GM21723 (cell line): ENCODE results near the gene IRF2.

Source experiments
- ATAC-seq: cut with Tn5 transposase; IDR thresholded peaks from one replicate; pipeline ENCODE4 v1.9.1; 2021; ENCODE audit warnings: mild to moderate bottlenecking, moderate library complexity; ENCODE audit not compliant: unreplicated experiment

IRF2 gene

GRCh38 chr4:184475096-184475461 lies 729 bp upstream of the IRF2 start:
- peak; percentile 10 for ATAC-seq

- peak; percentile 0 for ATAC-seq
Observed at GRCh38 chr4:184473499-184474262, 669 bp downstream of the IRF2 start.

DNA sequence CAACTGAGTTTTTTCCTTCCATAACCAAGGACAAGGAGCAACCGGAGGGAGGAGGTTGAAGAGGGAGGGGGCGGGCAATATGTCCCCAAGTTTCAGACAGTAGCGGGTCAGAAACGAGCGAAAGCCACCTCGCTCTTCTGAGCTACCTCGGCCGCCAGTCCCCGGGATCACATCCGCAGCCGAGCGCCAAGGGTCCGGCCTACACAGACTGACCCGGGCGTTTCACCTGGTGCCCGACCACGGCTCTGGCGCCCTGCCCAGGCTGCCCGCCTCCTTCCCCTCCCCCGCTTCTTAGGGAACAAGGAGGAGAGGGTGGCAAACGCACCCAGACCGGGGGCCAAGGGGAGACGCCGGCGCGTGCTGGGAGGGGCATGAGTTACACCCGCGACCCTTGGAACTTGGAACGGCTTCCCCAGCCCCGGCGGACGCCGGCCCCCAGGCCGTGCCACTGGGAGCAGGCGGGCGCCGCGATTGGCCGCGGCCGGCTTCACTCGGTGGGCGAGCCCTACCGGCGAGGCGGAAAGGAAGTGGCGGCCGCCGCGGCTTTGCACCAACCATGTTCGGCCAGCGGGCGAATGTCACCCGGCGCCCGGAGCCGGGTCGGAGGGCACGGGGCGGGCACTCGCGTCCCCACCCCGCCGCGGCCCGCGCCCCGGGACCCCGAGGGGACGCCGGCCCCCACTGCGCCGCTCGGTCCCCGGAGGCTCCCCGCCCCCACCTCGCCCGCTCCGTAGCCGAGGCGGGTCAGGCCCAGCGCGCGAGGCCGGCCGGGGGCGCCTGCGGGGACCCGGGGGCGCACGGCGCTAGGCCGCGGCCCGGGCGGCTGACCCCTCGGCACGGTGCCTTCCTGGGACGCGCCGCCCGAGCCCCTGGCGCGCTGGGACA lies 1.5 kb downstream of the IRF2 start:
- ATAC-seq: peak; percentile 23

- peak; percentile 12 for ATAC-seq
Observed at GRCh38 chr4:184471881-184472613, 2.3 kb downstream of the IRF2 start.

DNA sequence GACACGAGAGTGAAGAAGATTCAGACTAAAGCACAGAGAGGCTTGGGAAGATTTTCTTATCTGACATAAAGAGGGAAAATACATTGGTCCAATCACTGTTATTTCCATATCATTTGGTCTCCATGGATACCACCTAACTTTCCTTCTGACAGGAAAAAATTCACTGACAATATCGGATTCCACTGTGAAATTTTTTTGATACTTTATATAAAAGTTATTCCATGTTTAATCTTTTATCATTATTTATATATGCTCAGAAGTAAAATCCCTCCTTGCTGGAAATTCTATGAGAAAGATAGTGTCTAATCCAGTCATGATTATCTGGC lies 3.6 kb downstream of the IRF2 start:
- ATAC-seq: no peak

DNA sequence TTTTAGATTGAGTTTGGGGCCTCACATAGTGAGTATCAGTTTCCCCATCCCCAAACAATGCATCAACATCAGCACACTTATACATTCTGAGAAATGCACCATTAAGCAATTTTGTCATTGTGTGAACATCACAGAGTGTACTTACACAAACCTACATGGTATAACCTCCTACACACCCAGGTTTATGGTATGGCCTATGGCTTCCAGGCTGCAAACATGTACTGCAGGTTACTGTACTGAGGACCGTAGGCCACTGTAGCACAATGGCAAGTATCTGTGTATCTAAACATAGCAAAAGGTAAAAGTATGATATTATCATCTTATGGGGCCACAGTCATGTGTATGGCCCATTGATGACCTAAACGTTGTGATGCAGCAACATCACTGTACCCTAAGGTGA lies 7.7 kb downstream of the IRF2 start:
- ATAC-seq: no peak

- ATAC-seq: no peak
Observed at GRCh38 chr4:184464759-184465454, 9.4 kb downstream of the IRF2 start.

DNA sequence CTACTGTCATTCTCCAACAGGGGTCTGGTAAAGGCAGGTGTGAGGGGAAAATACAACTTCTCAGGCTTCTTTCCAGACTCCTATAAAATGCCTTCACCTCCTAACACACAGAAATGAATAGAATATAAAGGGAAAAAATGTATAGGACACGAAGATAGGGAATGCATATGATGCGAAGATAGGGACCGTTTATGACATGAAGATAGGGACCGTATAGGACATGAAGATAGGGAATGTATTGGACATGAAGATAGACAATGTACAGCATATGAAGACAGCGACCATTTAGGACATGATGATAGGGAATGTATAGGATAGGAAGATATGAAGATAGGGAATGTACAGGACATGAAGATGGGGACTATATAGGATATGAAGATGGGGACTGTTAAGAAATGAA lies 10.5 kb downstream of the IRF2 start:
- ATAC-seq: no peak

GRCh38 chr4:184463158-184463557 lies 11.2 kb downstream of the IRF2 start:
- ATAC-seq: no peak

DNA sequence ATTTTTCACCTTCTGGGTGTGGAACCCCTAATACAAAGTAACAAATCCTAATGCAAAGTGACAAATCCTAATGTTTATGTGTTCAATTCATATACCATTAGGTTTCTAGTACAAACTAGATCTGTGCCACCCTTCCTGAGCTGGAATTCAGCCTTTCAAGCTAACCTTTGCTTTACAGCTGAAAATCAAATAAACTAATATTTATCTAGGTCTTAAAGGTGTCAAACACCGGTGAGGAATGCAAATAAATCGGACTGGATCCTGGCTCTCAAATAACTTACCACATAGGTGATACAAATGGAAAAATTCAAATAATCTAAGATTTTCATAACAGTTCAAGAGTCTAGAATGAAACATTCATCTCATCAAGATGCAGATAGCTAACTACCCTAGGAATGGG lies 11.6 kb downstream of the IRF2 start:
- ATAC-seq: no peak

GRCh38 chr4:184461711-184462441 lies 12.5 kb downstream of the IRF2 start:
- no peak for ATAC-seq

- no peak for ATAC-seq
Observed at GRCh38 chr4:184460499-184461285, 13.7 kb downstream of the IRF2 start.

GRCh38 chr4:184459413-184459812 lies 14.9 kb downstream of the IRF2 start:
- no peak for ATAC-seq

DNA sequence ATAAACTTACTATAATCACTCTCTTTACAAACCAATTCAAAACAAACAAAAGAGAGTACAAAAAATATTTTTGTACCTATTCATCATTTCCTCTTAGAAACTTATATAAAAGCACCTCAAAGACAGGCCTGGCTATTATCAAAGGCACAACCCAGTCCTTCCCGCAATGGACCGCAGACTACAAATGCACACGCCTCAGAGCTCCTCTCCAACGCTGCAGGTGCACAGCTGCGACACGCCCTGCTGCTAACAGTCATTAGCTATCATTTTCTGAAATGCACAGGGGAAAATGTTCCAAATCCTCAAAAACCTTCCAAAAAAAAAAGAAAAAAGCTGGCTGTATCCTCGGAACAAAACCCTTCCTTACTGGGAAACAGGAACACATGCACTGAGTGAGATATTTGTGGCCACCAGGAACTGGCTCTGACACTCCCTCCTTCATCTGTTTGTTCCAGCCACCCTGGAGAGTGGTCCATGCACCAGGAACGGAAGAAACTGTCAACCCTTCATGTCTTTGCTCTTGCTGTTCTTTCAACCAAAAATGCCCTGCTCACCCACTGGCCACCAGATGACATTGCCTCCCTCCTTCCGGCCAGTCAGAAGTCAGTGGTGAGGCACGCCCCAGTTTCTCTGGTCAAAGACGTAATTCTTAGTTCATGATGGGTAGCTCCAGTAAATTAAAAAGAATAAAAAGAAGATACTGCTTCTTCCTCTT lies 16.7 kb downstream of the IRF2 start:
- peak; percentile 38 for ATAC-seq

- no peak for ATAC-seq
Observed at GRCh38 chr4:184456337-184456736, 18.0 kb downstream of the IRF2 start.

GRCh38 chr4:184455299-184455698 lies 19.1 kb downstream of the IRF2 start:
- ATAC-seq: no peak

GRCh38 chr4:184453365-184454160 lies 20.8 kb downstream of the IRF2 start:
- peak; percentile 67 for ATAC-seq

DNA sequence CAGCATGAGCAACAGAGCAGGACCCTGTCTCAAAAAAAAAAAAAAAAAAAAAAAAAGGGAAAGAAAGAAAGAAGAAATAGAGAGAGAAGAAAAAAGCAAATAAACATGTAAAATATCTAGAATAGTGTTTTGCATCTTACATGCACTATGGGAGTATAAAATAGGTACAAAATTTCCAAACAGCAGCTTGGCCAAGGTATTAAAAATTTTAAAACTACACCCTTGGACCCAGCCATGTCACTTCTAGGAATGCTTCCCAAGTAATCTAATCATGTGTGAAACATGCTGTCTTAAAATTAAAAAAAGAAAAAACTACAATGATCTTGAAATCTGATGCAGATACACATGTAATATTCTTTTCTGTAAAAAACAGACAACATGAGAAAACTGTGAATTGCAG lies 21.6 kb downstream of the IRF2 start:
- ATAC-seq: no peak
